Stimulated activated CD8-positive, alpha-beta memory T cell treated with anti-CD3 and anti-CD28 coated beads, Interleukin-4, amount 100 ng/mL, for 4 hours (primary cell): ENCODE data around the gene FHOD3.
"Not testable (repeated sequence)": the region's sequence is repeated elsewhere in the genome, so short reads cannot be mapped to it uniquely, and the experiment has no call there.

ENCODE experiments used
- DNase-seq, 2 donors: peaks; one replicate each; pipeline ENCODE4 v3.0.0-alpha.2; 2020; ENCODE audit warnings: low read depth in 2 of 2, low spot score in 1 of 2

Gene FHOD3

DNA sequence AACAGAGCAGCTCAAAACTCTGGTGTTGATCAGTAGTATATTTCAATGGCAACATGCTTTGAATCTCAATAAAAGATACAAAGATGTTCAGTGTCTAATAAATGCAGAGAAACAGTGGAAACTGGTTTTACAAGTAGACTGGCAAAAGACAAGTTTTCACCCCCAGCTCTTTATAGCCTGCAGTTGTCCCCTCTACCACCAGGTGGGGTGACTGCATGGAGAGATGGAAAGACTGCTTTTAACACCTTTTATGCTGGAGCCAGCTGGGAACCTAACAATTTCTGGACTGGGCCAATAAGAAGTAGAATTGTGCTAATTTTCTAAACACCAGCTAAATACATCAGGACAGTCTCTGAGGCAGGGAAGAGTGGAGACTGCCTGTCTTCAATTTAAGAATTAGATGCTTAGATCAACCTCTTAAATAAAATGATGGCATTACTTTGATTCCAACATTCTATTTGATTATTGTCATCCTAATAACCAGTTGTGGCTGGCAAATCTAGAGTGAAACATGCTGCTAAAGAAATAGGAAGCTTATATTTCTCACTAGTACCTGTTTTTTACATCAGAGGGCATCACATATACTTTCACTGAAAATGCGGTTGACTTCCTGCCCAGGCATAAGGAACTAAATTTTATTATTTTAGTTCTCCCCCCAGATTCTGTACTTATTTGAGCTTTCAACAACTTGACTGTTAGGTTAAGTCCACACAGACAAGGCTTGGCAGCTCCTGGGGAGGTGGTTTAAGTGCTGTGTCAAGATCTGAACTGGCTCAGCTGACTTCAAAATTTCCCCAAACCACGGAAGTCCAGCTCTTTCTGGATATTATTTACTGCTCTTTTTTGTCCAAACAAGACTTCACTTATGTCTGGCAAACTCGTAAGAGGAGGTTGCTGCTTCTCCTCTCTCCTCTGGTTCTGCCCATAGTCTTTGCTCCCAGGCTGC, 390.8 kb downstream of the FHOD3 start:
- peak in 1 of 2 donors; percentile 4 for DNase-seq

DNA sequence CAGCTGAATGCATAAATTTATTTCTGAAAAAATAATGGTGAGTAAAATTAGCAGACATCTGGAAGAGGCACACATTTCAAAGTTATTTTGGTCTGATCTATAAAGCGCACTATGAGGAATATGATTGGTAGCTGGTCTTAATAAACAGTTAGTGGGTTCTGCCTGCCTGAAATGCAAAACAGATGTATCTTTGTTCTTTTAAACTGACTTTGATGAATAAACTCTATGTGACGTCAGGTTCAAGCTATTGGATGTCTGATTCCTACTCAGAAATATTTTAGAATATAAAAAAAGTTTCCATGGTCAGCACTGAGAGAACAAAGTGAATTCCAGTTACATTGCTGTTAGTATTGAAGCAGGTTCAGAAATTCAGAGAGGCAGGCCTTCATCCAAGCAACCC, 394.9 kb downstream of the FHOD3 start:
- no peak for DNase-seq

DNA sequence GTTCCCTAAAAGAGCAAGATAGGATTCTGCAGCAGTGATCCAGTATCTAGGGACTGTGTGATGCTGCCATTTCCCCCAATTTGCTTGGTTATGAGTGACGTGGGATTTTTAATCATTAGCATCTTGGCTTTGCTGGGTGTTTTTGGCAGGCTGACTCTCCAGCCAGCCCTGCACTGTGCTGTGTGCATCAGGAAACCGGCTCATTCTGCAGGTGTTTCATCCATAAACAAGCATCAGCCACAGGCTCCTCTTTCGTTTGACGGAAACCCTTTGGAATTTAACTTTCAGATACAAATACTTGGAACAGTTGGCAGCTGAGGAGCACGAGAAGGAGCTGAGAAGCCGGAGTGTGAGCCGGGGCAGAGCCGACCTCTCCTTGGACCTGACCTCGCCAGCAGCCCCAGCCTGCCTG, 395.4 kb downstream of the FHOD3 start:
- DNase-seq, result no peak

DNA sequence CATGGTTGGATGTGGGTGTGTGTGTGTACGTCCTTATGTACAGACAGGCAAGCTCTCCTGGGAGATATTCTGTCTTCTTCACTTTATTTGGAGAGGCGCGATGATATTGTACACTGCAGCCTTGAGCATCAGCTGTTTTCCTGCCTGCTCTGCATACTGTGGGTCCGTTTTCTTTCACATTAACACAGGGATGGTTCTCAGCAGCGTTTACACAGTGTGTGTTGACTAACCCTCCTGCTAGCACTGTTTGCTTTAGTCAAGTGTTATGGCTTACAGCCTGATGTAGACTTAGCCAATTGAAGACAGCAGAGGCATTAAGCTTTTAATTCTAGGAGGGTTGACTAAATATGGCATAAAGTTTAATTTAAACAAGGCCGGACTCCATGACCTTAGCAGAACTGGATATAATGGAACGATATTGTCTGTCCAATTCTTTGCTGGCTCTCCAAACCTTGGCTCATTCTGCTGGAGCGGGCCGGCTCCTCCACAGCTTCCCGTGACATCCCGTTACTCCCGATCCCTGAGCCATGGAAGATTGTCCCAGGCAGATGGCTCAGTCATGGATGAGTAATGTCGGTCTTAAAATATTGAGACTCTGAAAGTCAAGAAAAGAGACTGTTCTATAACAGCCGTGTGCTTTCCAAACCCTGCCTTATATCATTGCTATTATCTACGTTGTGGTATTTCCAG, 396.6 kb downstream of the FHOD3 start:
- DNase-seq, result no peak

DNA sequence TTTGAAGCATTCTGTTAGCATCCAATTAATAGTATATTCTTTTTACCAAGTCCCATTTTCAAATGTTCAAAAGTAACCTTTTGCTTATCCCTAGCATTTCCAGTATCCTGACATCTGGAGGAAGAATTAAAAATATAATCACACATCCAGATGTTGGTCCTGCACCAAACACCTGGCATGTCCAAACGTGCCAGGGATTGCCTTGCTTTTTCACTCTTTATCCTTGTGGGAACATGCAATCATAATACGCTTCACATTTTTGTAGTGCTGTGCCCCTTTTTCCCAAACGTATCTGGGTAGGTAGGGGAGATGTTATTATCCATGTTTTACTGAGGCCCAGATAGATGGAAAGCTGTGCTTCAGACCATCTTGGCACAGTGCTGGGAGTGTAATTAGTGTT, 398.3 kb downstream of the FHOD3 start:
- no peak for DNase-seq

DNA sequence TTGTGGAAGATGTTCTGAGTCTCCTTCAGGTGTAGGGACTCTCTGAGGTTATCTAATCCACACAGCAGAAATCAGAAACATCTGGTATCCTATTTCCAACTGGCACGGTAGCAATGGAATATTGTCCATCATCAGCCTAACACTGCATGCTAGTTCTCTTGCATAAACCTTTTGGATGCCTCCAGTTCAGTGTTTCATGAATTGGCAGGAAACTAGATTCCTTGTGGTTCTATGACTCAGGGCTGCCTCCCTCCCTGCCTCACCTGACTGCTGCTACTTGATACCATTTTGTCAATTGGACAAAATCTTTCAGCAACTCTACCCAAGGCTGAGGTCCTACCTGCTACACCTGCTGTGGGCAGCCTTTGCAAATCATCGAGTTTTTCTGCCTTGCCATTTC, 400.4 kb downstream of the FHOD3 start:
- DNase-seq, result no peak

DNA sequence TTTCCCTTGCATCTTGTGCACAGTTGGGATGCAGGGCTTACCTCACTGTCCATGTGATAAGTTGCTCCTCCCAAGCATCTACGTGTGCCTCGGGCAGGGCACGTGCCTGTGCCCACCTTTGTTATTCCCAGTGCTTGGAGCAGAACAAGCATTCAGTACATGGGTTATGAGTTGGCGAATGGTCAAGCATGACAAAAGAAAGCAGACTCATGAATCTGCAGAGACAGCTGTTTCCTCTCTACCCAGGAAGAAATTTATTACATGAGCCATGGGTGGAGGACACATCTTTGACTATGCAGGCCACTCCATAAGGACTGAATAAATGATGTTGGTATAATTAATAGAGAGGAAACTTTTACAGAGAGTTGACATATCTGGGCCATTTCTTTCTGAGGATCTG, 403.4 kb downstream of the FHOD3 start:
- no peak for DNase-seq

DNA sequence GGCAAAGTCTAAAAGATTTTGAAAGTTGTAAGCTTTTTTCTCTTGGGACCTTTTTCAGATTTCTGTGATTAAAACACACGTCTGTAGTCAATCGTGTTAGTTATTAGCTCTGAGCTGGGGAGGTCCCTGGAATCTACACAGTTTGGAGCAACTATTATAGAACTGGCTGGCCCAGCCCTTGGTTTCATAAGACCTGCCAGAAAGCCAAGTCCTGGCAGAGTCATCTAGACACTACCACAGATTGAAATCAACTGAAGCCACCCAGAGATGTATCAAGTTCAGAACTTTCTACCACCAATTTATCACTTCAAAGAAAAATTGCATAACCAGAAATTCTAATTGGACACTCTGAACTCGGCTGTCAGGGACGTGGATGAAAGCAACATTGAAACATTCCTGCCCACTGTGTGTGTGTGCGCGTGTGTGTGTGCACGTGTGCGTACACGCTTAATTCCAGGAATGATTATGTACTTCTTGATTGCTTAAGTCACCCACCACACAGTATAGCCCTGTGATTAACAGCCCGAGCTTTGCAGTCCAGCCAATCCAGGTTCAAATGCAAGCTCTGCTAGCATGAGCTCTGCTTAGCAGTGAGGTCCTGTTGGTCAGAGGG, 405.0 kb downstream of the FHOD3 start:
- no peak for DNase-seq

DNA sequence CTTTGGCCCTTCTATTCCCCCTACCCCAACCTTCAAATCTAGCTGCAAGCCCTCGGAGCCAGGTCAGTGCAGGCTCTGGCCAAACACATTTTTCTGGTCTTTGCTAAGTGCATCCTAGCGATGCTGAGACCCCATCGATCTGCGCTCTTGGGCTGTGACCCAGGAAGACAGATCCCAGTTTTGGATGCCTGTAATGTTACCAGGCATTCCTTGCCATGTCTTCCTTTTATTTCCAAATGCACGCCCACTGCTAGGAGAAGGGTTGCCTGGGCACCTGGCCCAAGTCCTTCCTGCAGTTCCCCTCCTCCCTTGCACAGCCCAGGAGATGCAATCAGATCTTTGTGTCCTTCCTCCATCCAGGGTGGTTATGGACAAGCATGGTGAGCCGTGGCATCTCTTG, 406.6 kb downstream of the FHOD3 start:
- DNase-seq, result no peak

DNA sequence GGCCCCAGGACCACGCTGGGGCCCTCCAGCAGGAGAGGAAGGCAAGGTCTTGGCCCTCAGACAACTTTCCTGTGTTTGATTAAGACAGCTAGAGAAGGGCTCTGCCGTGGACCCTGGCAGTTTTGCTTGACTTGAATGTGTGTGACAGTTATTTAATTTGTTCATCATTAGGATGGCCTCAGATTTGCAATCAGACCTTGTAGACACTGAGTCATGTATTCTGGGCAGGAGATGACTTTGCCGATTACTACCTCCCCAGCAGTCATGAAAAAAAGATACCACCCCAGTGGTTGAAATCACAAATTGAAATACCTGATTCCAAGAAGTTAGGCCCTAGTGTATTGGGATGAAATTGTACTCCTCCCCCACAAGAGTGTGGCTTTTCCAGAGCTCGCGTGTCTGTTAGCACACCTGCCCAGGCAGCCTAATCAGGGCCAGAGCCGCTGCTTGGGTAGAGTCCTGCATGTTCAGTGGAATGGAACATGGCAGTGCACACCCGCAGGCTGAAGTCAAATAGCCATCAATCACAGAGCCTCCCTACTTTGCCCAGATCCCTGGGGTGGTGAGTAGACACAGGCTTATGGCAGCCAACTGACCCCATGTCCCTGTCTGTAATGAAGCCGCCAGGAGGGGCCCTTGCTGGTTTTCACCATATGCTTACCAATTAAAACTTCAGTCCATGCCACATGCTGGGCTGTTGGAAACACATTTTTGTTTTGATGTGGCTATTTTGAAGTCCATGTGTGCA, 408.8 kb downstream of the FHOD3 start:
- DNase-seq, result no peak

DNA sequence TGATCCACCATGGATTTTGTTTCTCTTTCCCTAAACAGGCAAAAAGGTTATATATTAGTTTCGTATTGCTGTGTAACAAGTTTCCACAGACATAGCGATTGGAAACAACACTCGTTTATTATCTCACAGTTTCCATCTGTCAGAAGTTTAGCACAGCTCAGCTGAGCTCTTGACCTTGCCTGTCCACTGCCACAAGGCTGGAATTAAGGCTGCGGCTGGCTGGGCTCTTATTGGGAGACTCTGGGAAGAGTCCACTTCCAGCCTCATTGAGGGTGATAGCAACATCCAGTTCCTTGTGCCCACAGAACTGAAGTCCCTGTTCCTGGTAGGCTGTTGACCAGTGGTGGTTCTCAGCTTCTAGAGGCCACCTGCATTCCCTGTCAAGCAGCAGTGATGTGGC, 410.9 kb downstream of the FHOD3 start:
- DNase-seq, result no peak

DNA sequence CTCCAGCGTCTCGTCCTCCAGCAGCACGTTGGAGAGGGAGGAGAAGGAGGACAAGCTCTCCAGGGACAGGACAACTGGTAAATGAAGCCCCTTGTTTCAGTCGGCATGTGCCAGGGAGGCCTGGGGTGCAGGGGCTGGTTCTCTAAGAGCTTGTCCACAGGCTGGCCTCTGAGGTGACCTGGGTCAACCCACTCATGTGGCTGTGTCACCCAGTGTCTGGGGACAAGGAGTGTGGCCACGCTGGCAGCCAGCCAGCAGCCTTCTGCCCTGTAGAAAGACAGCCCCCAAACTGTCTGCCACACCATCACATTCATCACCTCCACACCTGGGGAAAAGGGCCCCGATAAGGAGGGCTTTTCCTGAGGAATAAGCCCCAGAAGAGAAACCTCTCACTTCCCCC, 411.8 kb downstream of the FHOD3 start:
- DNase-seq, result no peak

DNA sequence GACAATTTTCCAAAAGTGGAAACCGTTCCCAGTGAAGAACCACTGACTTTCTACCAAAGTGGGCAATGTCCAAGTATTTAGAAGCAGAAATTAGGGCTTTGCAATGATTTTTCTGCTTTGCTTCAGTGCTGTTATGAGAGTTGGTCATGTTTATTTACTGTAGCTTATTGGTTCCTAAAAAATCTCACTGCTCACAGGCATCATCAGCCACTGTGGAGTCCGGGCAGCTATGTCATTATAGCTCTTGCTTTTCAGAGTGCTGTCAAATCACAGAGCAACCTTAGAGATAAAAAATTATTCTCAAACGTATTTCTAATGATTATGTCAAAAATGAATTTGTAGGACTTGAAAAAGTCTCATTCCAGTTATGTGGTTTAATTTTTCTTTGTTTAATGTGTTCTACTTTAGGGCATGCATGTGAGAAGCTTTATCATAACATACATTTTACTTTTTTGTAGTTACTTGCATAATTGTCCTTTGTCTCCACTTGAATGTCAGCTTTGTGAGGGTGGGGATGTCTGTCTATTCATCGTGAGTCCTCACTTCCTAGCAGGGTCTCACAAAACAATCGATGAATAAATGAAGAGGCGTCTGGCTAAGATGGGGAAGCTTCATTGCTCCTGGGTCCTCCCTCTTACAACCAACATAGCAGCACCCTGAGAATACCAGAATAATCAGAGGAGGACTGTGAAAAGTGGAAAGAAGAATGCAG, 413.7 kb downstream of the FHOD3 start:
- no peak for DNase-seq

DNA sequence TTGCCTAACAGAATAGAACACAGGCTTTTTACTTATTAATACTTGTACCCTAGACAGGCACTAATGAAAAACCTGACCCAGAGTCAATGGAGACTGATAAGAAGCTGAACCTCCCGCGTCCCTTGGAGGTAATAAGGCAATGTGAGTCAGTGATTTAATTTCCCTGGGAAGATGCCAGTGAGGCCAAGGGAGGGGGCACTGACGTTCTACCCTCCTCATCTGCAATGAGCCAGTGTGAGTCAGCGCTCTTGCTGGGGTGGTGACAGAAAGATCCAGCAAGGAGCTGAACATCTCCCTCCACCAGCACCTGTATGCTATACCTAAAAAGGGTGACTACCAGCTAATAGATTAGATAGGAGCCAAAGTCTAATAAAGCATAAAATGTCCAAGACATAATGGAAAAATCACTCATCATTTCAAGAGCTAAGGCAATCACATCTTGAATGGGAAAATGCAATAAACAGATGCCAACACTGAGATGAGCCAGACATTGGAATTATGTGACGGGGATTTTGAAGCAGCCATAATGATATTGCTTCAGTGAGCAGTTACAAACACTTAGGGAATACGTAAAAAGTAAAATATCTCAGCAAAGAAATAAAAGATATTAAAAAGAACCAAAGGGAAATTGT, 414.4 kb downstream of the FHOD3 start:
- DNase-seq, result no peak

DNA sequence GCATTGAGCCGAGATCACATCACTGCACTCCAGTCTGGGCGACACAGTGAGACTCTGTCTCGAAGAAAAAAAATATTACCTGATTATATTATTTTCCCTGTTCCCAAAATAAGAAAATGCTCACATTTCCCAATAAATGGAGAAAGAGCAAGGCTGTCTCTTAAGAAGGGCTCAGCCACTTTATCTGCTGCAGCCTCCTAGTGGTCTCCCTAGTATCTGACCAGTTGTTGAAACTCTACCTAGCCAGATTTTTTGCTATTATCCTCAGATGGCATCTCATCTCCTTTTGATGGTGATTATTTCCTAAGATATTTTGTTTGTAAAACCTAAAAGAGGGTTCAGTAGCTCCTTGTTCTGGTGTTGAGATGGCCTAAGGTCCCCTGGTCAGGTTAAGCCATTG, 417.0 kb downstream of the FHOD3 start:
- no peak for DNase-seq

DNA sequence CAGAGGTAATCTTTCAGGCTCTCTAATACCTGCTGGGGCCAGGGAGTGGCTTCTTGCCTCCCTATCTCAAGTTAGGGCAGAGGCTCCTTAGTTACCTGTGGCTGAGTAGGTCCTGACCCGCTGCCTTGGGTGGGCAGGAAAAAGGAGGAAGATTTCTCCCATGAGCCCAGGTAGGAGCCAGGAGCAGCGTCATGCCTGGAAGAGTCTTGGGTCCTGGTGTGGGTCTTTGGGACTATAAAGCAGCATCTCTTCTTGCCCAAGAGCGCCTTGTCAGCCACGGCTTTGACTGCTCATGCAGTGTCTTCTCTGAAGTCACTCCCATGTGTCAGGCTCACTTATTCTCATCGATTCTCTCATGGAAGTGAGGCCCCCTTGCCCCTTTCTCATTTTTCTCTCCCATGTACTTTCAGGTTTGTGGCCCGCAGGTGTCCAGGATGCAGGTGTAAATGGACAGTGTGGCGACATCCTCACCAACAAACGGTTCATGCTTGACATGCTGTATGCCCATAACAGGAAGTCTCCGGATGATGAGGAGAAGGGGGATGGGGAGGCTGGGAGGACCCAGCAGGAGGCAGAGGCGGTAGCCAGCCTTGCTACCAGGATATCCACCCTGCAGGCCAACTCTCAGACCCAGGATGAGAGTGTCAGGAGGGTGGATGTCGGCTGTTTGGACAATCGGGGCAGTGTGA, 420.1 kb downstream of the FHOD3 start:
- no peak for DNase-seq

DNA sequence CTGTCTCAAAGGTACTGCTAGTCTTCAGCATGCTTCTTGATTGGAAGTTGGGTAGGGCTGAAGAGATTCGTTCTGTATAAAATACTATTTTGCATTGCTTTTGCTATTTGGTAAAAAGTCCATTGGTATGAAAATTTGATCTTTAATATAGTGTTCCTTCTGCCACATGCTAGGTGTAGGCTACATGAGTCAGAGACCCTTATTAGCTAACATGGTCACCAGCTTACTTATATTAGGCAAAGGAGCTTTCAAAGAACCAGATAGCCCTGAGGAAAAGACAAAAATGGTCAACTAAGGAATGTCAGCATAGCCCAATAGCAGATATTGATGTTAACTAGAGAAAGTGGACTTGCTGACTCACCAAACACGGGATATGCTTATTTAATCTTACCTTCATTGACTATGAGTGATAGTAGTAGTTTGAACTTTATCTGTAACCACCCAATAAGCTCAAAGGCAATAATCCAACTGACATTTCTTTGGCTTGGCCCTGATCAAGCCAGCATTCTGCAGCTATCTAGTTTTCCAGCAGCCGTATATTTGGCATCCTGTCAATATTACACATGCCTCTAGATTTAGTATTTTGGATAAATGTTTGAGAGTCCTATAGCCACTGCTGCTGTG, 421.3 kb downstream of the FHOD3 start:
- no peak for DNase-seq

DNA sequence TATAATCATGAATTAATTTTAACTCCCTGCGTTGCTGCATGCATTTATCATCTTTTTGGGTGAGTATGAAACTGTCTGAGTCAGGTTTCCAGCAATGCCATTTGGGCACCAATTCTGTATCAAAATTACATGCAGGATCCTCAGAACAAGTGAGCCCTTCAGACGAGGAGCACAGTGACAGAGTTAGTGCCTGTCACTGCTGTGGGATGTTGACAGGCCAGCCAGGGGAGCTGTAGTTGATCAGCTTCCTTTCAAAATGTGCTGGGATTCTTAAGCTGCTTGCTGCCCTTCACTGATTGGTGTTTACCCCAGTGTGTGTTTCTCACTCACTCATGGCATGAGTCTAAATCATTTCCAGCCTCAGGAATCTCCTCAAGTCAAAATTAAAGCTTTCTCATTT, 422.1 kb downstream of the FHOD3 start:
- no peak for DNase-seq

DNA sequence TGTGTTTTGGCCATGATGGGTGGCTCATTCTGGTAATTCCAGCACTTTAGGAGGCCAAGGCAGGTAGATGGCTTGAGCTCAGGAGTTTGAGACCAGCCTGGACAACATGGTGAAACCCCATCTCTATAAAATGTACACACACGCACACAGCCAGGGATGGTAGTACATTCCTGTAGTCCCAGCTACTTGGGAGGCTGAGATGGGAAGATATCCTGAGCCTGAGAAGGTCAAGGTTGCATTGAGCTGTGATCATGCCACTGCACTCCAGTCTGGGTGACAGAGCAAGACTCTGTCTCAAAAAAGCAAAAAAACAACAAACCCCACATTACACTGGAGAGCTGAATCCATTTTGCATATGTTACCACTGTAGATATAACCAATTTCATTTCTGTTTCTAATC, 423.8 kb downstream of the FHOD3 start:
- not testable (repeated sequence) for DNase-seq
